ENCODE data around the gene XYLT1.

The XYLT1 gene

DNA sequence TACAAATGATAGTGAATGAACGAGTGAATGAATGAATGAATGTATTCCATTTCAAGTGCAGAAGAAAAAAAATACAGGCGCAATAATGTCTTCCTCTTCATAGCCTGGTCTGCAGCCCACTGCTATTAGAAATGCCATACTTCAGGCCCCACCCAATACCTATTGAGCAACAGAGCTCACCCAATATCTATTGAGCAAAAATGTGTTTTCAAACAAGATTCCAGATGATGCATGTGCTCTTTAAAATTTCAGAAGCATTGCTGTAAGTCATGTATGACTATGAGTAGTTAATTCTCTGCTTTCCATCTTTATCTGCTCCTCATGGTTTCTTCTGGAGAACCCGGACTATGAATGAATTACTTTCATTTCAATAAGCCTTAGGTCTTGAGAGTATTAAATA lies 308.2 kb downstream of the XYLT1 start:
- no peak for DNase-seq (ENCODE audit: low read depth in 1 of 2, low spot score in 1 of 2)

DNA sequence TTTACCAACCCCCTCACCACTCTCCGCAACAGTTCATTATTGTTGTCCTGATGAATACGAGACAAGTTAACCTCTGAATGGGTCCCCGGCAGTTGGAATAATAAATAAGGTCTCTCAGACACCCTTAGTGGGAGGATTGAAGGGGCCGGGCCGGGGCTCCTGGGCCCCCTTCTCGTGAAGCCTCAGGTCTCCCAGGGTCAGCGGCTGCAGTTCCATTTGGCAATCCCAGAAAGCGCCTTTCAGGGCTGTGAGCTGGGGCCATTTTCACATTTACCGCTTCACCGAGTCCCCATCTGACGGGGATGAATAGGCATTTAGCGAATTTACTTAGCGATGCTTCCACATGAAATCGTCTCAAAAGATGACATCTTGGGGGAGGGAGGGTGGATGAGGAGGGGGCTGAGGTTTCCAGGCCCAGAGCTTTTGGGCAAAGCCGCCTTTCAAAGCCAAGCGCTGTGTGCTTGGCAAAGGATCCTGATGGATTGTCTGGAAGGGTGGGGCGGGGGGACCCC lies 309.8 kb downstream of the XYLT1 start:
- DNase-seq (ENCODE audit: low read depth in 1 of 2, low spot score in 1 of 2) = no peak

DNA sequence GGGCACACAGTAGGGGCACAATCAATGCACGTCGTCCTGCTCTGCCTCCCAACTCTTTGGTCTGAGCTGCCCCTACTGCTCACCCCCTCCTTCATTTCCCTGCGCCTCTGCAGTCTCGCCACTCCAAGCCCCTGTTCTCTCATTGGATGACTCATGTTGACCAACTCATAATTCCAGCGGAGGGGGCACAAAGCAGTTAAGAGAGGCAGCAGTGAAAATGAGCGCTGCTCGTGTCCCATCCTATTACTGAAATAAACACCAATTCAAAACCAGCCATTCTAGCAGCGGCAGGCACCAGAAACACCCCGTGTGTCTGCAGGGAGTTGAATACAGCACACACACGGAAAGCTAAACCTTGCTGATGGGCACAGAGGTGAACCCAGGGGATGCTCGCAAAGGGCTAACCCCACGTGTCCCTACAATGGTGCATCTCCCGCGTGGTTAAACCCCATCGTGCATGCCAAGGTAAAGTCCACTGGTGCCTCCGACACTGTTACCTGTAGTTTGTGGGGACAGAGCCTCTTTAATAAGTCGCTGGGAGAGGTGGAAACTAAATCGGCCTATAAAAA lies 310.4 kb downstream of the XYLT1 start:
- no peak for DNase-seq (ENCODE audit: low read depth in 1 of 2, low spot score in 1 of 2)

DNA sequence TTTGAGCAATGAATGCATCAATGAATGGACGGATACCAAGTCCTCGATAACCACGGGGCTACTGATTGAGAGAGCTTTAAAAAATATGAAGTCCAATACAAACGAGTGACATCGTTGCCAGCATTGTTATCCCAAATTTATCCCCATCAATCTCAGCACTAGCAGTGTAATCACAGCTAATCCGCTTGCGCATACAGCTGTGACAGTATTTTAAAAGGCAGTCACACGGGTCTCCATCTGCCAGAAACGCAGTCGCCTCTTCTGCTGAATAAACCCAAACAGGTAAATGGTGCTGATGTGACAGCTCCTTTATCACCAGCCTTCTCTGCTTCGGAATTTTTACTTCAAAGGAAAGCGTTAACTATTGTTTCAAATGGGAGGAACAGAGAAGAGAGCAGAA lies 311.1 kb downstream of the XYLT1 start:
- DNase-seq (ENCODE audit: low read depth in 1 of 2, low spot score in 1 of 2) = no peak

DNA sequence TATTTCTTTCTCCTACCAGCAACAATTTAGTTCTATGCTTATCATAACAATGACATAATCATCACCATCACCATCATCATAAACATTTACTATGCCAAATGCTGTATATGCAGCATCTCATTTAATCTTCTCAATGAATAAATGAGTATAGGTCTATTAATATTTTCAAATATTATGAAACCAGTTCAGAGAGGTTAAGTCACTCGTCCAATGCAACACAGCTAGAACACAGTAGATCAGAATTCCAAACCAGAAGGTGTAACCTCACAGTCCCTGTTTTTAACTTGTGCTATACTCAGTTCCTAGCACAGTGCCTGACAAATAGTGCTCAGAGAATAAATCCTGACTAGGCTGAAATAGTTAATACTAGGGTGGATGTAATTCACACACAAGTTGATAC lies 314.8 kb downstream of the XYLT1 start:
- no peak for DNase-seq (ENCODE audit: low read depth in 1 of 2, low spot score in 1 of 2)

DNA sequence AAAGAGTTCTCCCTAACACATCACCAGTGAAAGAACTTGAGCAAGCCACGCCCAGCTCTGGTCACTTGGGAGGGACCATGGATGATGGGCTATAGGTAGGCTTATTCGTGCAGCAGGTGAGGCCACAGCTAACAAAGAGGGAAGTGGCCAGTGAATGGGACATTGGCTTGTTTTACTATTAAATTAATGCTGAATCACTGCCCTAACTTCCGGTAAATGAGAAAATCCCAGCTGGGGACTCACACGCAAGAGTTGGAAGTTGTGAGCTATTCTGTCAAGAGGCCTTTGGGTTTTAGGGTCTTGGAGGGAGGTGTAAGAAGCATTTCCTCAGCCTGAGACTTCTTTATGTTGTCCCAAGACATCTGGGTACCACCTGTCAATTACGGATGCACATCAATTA lies 315.3 kb downstream of the XYLT1 start:
- DNase-seq (ENCODE audit: low read depth in 1 of 2, low spot score in 1 of 2) = no peak

DNA sequence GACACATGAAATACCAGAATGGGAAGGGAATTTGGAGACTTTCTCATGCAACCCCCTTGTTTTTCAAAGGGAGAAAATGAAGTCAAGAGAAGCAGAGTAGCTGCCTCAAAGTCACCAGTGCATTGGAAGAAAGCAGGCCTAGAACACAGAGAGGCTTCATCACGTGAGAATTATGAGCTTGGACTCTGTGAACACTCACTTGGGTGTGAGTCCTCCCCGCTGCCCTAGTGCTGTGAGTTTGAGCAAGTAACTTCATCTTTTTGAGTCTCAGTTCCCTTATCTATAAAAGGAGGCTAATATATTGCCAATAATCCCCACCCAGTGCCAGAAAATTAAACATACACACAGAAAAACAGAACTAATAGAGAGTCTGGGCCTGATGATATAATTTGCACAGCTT lies 315.8 kb downstream of the XYLT1 start:
- DNase-seq (ENCODE audit: low read depth in 1 of 2, low spot score in 1 of 2) = no peak

DNA sequence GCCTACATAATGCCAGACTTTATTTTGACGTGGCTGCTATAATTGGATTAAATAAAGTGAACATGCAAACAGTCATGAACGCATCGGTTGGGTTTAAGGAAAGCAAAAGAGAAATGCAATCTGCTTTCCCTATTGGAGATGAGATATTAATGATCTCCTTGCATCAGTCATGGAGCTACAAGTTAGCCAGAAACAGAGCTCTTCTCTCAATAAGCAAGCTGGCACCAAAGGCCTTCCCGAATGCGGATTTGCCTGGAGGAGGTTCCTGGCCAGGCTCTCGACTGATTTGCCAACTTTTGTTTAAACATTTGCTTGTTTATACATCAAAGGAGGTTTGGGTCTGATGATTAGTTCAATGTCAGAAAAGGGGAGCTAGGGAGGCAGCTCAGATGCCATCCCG lies 318.4 kb downstream of the XYLT1 start:
- no peak for DNase-seq (ENCODE audit: low read depth in 1 of 2, low spot score in 1 of 2)

DNA sequence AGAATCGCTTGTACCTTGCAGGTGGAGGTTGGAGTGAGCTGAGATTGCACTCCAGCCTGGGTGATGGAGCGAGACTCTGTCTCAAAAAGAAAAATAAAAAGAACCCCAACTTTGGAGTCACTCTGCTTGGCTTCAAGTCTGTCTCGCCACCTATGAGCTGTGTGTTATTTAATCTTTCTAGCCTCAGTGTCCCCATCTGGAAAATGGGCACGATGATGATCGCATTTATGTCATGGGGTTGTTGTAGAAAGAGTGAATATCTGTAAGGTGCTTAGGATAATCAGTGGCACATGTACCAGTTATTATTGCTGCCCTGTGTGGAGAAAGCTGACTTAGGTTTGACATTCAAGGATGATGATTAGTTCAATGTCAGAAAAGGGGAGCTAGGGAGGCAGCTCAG lies 319.4 kb downstream of the XYLT1 start:
- no peak for DNase-seq (ENCODE audit: low read depth in 1 of 2, low spot score in 1 of 2)

DNA sequence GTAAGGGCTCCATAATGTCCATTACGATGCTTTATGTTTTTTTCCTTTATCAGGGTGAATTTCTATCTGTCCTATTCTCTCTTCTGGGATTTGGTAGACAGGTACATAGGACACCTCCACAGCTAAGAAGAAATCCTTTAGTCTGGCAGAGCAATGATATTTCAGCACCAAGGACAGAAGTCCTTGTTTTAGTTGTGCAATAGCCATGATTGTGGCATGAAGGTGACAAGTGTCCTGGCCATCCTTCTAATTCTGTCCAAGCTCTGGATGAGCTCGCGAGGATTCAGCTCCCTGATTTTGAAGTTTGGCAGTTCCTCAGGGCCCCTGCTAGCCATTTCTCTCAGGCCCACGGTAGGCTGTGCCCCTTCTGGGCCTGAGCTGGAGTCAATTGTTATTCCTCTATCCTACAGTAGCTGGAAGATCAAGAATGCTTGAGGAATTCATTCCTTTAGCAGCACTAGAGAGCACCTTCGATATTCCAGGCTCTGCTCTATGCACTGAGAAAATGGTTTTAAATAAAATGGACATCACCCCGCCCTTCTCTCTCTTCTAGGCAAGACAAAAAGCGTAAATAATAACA lies 320.8 kb downstream of the XYLT1 start:
- no peak for DNase-seq (ENCODE audit: low read depth in 1 of 2, low spot score in 1 of 2)

DNA sequence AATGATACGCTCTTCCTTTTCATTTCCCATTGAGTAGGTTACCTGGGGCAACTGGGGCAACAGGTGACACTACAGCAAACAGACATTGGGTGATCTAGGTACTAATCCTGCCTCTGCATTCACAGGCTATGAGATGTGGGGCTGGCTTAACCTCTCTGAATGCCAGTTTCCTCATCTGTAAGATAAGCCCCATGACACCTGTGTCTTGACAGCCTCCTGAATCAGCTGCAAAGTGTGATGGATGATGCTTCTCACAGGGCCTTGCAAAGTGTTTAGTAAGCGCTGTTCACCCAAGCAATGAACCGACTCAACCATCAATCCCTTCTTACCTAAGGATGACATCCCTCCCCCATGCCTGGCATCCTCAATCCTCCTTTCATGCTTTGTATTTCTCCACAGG lies 322.8 kb downstream of the XYLT1 start:
- no peak for DNase-seq (ENCODE audit: low read depth in 1 of 2, low spot score in 1 of 2)

DNA sequence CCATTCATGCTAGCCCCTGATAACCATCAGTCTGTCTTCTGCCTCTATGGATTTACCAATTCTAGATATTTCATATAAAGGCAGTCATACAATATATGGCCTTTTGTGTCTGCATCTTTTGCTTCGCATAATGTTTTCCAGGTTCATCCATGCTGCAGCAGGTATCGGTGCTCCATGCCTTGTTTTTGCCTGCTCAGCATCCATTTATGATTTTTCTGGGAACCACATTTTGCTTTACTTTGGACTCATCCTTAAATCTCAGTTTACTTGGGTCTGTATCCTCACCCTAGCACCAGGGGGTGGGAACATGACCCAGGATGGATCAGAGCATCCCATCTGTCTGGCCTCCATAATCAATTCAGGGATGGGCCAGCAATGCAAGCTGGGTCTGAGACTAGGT lies 325.7 kb downstream of the XYLT1 start:
- DNase-seq (ENCODE audit: low read depth in 1 of 2, low spot score in 1 of 2) = no peak

DNA sequence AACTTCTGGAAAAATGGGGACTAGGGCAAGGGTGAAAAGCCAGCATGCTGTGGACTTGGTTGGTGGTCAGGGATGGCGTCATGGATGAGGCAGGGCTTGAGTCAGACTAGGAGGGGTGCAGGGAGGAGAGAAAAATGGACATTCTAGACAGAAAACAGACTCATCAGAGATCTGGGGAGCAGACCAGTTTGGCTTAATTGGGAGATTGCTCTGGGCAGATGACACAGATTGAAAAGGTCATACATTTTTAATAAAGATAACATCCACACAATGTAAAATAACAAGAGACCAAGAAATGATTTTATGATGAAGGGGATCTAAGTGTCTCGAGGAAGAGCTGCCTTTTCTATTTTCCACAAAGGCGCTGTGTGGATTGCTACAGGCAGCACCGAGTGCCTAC lies 326.3 kb downstream of the XYLT1 start:
- DNase-seq (ENCODE audit: low read depth in 1 of 2, low spot score in 1 of 2) = no peak

DNA sequence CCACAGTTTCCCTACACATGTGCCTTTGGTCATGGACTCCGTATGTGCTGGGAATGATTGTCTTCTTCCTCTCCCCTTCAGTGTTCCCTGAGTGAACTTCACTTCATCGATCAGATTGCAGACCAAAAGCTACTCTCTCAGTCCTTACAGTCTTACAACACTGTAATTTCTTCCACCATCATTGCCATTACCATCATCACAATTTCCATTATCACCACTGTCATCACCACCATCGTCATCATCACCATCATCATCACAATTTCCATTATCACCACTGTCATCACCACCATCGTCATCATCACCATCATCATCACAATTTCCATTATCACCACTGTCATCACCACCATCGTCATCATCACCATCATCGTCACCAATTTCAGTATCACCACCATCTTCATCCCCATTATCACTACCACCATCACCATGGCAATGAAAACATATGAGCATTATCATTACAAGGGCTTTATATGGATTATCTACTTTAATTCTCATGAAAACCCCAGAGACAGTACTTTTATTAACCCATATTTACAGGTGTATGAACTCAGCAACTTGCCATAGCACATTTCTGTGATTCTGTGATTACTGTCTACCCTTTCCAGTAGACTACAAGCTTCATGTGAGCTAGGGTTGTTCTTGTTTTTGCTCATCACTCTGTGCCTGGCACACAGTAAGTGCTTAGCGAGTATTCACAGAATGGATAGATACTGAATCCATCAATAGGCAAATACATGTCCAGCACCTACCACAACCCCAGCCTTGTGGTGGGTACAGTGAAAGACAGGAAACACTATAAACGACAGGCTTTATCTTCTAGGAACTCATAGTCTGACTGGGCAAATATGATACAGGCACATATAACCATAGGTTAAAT lies 327.0 kb downstream of the XYLT1 start:
- no peak for DNase-seq (ENCODE audit: low read depth in 1 of 2, low spot score in 1 of 2)

DNA sequence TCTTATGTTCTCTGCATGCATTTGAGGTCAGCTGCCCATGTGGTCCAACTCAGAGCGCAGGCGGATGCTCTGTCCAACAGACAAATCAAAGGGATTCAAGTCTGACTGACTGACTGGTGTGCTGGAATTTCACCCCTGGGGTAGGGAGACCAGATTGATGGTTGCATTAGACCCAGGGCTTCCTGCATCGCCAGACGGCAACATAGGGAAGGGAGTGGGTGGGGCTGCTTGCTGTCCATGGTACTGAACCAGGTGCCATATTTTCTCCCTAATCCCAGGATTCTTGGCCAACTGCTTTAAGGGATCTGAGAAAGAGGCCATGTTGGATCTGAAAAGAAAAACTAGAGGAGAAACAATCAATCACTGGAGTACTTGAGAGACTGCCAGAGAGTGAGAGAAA lies 332.0 kb downstream of the XYLT1 start:
- no peak for DNase-seq (ENCODE audit: low read depth in 1 of 2, low spot score in 1 of 2)

DNA sequence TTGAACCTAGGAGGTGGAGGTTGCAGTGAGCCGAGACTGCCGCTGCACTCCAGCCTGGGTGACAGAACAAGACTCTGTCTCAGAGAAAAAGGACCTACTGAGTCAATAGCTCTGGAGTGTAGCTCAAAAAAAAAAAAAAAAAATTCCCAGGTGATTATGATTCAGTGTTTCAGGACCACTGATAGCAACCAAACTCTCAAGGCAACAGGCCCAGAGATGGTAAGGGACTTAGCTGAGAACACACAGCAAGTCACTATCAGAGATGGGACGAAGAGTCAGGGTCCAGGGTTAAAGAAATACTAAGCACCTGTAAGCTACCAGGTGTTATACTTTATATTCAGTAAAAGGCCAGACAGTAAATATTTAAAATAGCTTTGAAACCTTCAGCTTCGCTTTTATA lies 335.3 kb downstream of the XYLT1 start:
- no peak for DNase-seq (ENCODE audit: low read depth in 1 of 2, low spot score in 1 of 2)

DNA sequence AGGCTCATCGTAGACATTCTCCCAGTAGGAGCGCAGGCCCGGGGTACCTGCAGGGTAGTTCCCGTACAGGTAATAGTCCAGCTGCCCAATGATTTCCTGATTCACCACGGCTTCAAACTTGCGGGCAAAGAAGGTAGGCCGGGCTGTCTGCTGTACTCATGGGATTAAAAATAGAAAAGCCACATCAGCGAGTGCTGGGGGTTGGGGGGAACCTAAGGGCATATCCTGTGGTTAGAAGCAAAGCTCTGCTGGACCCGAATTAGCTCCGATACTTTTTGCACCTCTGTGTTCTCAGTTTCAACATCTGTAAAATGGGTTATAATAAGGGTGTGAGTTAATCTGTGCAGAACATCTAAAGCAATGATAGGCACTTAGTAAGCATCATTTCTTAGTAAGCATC lies 336.2 kb downstream of the XYLT1 start:
- no peak for DNase-seq (ENCODE audit: low read depth in 1 of 2, low spot score in 1 of 2)

DNA sequence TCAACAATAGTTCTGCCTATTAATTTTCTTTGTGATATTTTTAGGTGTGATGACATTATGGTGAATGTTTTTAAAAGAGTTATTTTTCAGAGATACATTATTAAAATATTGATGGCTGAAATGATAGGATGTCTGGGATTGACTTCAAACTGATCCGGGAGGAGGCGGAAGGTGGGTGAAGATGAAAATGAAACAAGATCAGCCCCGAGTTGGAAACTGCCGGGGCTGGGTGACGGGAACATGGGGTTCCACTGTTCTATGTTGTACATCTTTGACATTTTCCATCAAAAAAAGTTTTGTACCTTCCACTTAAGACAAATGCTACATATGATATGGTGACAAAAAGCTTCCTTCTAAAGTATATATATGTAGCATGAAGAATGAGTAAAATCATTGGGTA lies 336.9 kb downstream of the XYLT1 start:
- DNase-seq (ENCODE audit: low read depth in 1 of 2, low spot score in 1 of 2) = no peak

DNA sequence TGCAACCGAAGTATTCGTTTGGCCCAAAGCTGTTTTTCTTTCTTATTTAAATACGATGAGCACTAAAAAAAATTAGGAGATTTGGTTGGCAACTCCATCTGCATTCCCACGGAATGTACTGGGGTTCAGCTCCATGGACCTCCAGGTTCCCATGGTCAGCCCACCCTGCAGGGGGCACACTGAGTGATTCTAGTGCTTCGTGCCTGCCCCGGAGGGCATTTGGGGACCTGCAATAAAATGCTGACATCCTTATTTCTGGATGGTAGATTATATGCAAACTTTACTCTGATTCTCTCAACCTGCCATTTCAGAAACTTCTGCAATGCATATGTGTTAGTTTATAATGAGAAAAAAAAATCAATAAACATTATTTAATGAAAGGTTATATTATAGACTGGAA lies 339.4 kb downstream of the XYLT1 start:
- DNase-seq (ENCODE audit: low read depth in 1 of 2, low spot score in 1 of 2) = no peak

DNA sequence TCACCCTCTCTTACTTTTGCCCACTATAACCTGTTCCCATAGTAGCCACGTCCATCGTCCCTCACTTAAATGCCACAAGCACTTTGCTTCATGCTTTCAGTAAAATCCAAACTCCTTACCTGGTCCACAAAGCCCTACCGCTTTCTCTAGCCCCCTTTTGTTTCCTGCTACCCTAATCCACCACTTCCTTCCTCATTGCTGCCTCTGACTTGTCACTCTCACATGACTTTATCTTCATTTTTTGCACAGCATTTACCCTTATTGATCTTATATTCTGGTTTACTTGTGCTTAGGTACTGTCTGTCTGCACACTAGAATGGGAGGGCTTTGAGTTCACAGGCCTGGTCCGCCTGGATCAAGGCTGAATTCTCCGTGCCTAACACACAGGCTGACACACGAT lies 340.0 kb downstream of the XYLT1 start:
- DNase-seq (ENCODE audit: low read depth in 1 of 2, low spot score in 1 of 2) = no peak

DNA sequence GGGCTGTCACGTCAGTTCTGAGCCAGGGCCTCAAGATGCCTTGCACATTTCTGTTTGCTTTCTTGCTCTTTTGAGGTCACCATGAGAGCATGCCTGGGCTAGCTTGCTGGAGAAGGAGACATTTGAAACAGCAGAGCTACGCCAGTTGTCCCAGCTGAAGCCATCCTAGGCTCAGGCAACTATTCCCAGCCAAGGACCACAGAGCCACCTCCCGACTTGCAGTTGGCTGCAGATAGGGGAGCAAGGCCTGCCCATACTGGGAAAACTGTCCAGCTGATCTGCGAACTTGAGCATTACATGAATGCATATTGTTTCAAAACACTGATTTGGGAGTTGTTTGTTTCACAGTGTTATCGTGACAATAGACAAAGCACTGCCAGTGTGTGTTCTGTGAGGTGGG lies 340.8 kb downstream of the XYLT1 start:
- DNase-seq (ENCODE audit: low read depth in 1 of 2, low spot score in 1 of 2) = no peak

DNA sequence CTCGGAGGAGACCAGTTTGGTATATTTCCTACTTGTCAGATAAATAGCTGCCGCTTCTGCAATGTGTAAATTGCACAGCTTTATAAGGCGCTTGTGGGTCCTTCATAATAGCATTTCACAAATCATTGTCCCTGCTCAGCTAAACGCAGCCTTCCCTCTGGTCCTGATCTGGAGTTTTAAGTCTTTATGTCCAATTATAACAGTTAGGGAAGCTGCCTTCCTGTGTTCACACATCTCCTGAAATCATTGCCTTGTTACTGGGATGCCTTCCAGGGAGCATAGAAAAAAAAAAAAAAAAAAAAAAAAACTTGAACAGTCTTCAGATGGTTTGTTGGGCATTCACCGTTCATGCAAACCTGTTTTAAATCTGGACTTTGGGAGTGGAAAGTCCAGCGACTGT lies 342.0 kb downstream of the XYLT1 start:
- DNase-seq (ENCODE audit: low read depth in 1 of 2, low spot score in 1 of 2) = no peak

DNA sequence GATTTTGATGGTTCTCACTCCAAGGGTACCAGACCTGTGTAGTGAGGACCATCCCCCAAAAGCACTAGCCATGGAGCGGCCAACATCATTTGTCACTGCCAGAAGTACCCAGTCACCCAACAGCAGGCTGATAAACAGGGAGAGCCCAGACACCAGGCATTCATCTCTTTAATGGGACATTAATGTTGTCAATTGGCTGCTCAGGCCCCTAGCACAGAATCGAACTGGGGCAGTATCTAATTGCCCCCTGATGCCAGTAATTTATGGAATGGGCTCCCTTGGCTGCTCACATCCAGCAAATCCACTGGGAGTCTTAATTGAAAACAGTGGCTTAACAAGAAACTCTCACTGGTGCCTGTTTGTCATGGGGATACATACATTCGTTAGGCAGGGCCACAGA lies 344.6 kb downstream of the XYLT1 start:
- no peak for DNase-seq (ENCODE audit: low read depth in 1 of 2, low spot score in 1 of 2)
